Adrenal gland (tissue), 12 donors: ENCODE measurements around the gene CDK14. TPM values are rescaled to one million over a fixed set of nuclear protein-coding genes. Genes with fewer than 3 reads are reported as not detected.
"Not testable (repeated sequence)": the region's sequence is repeated elsewhere in the genome, so short reads cannot be mapped to it uniquely, and the experiment has no call there.

Experiments
- DNase-seq, 7 donors: peaks; one replicate each; pipeline ENCODE4 v3.0.0-alpha.2; 2019 to 2020
- H3K27ac ChIP-seq, 5 donors: fragments of 200-600 bp; sonication (generic) in 4 of 5; 1 replicate in 3 of 5; 2 replicates in 2 of 5; pipeline versions ENCODE4 v1.5.1 to v1.8.0; 2016 to 2020; ENCODE audit warnings: mild to moderate bottlenecking in 1 of 5
- H3K27me3 ChIP-seq: fragments of 200-600 bp; 2 replicates; pipeline ENCODE4 v1.8.0; 2021
- H3K36me3 ChIP-seq, 2 donors: fragments of 200-600 bp; replicated peaks in 1 of 2; 1 replicate in 1 of 2; 2 replicates in 1 of 2; pipeline versions ENCODE4 v1.5.1 to v1.8.0; 2018 to 2022
- H3K4me1 ChIP-seq, 2 donors: fragments of 200-600 bp; replicated peaks in 1 of 2; 1 replicate in 1 of 2; 2 replicates in 1 of 2; pipeline versions ENCODE4 v1.5.1 to v1.8.0; 2018 to 2021
- H3K4me3 ChIP-seq, 4 donors: fragments of 200-600 bp; sonication (generic) in 3 of 4; one replicate each; pipeline ENCODE4 v1.5.1; 2016 to 2018
- H3K9me3 ChIP-seq, 3 donors: fragments of 200-600 bp; sonication (generic) in 1 of 3; replicated peaks in 1 of 3; 1 replicate in 2 of 3; 2 replicates in 1 of 3; pipeline versions ENCODE4 v1.5.1 to v1.8.0; 2016 to 2021
- POLR2A ChIP-seq, 2 donors: fragments of 450-650 bp; IDR thresholded peaks; one replicate each; pipeline ENCODE4 v1.6.1; 2017; ENCODE audit warnings: antibody characterized with exemption in 2 of 2, mild to moderate bottlenecking in 2 of 2, moderate library complexity in 1 of 2
- WGBS, 4 donors: extraction: QIAGEN DNeasy Blood & Tissue Kit in 2 of 4; methylation state at CpG; one replicate each; pipeline versions ENCODE4 v1.1.5 to v1.1.7; 2013 to 2017; 5-methylcytosine and 5-hydroxymethylcytosine counted together
- intact Hi-C, 2 donors: fragments of 100-400 bp; cut with DNase I; formaldehyde crosslinking; loops; one replicate each; pipeline versions ENCODE4 v1.14.1 to v1.15.0; 2022 to 2023
- polyA plus RNA-seq, 3 donors: library from polyadenylated mRNA; stranded (reverse); fragments of 200-250 nt in 2 of 3; fragments of 350-450 nt in 1 of 3; fragmentation: Illumina TruSeq in 1 of 3; extraction: RNeasy Lipid Tissue Mini Kit (QIAGEN cat#74804) in 1 of 3; gene quantifications; one replicate each; pipeline ENCODE4 v1.2.3, GENCODE V29; 2013 to 2014
- total RNA-seq, 9 donors: library from RNA; depleted of rRNA in 4 of 9; stranded (reverse); fragments of >200 nt in 4 of 9; fragments of 120-200 nt in 1 of 9; fragmentation: NEBNext Ultra II Directional in 1 of 9; extraction: Animal tissue kit (Norgen Biotek cat#: 25700) in 1 of 9; gene quantifications; one replicate each; pipeline versions ENCODE4 v1.1.0 to v1.2.4, GENCODE V29; 2013 to 2023
- TF ChIP-seq, protein P1 (sequence below), 6 experiments: fragments of 450-650 bp in 4 of 6; fragments of 200-600 bp in 2 of 6; sonication (generic) in 1 of 6; IDR thresholded peaks; 1 replicate in 5 of 6; 2 replicates in 1 of 6; pipeline versions ENCODE4 v1.5.1 to v1.8.0; 2016 to 2021; ENCODE audit warnings: antibody characterized with exemption in 6 of 6, mild to moderate bottlenecking in 2 of 6, moderate library complexity in 1 of 6
- donor health status: healthy with polysubstance abuse.
- donor health status: Bipolar disorder and iron deficiency.
- donor health status: DM: yes; HTN: yes; CAD: no.
- donor health status: DM: no; HTN: no; CAD: no.
- donor health status: DM: no; HTN: no; CAD: no.
- donor health status: DM: yes; HTN: yes; CAD: no.

The CDK14 gene
- total and polyA plus RNA-seq, 12 donors = 1.9 to 14.5 (median 7.6) TPM

DNA sequence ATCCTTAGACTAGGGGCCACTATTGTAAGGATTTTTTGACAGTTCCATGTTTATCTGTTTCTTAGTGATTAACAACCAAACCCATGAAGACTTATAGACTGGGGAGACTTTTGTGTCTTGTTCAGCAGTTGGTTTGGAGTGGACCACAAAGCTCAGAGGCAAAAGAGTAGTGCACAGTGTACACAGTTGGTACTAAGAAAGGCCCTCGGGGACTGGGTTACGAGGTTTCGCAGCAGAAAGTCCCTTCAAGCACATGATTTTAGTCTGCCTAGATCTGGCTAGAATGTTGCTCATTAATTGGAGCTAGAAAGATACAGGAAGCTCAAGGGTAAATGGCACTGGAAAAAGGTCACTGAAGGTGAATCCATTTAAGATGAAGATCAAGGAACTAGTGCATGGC lies 35.4 kb downstream of the CDK14 start:
- Histone ChIP-seq H3K9me3 (no peaks in the 10 kb centered on the region), H3K27me3 (no peaks in the 10 kb centered on the region), H3K4me1 (no peaks in the 10 kb centered on the region), H3K27ac (no peak overlapping the region), H3K36me3 (no peaks in the 10 kb centered on the region), H3K4me3 (no peak overlapping the region)
- intact Hi-C loops = no loop called here
- TF ChIP-seq, protein P1, sequence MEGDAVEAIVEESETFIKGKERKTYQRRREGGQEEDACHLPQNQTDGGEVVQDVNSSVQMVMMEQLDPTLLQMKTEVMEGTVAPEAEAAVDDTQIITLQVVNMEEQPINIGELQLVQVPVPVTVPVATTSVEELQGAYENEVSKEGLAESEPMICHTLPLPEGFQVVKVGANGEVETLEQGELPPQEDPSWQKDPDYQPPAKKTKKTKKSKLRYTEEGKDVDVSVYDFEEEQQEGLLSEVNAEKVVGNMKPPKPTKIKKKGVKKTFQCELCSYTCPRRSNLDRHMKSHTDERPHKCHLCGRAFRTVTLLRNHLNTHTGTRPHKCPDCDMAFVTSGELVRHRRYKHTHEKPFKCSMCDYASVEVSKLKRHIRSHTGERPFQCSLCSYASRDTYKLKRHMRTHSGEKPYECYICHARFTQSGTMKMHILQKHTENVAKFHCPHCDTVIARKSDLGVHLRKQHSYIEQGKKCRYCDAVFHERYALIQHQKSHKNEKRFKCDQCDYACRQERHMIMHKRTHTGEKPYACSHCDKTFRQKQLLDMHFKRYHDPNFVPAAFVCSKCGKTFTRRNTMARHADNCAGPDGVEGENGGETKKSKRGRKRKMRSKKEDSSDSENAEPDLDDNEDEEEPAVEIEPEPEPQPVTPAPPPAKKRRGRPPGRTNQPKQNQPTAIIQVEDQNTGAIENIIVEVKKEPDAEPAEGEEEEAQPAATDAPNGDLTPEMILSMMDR (IDR thresholded peaks at IDR 0.05) = no peak
- no peak for TF ChIP-seq POLR2A (IDR thresholded peaks at IDR 0.05)
- 85 to 97% (median 95%) methylated on average over 3 of the region's 3 CpGs for WGBS, 4 donors
- no peak for DNase-seq

DNA sequence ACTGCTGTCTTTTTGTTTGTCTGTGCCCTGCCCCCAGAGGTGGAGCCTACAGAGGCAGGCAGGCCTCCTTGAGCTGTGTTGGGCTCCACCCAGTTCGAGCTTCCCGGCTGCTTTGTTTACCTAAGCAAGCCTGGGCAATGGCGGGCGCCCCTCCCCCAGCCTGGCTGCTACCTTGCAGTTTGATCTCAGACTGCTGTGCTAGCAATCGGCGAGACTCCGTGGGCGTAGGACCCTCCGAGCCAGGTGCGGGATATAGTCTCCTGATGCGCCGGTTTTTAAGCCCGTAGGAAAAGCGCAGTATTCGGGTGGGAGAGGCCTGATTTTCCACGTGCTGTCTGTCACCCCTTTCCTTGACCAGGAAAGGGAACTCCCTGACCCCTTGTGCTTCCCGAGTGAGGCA lies 43.6 kb downstream of the CDK14 start:
- DNase-seq, H3K27me3 ChIP-seq, H3K27ac ChIP-seq, H3K4me3 ChIP-seq, intact Hi-C loops, H3K4me1 ChIP-seq, H3K9me3 ChIP-seq, H3K36me3 ChIP-seq: not testable (repeated sequence)
- 90 to 92% (median 92%) methylated on average over 2 to 17 of the region's 17 CpGs for WGBS, 4 donors

DNA sequence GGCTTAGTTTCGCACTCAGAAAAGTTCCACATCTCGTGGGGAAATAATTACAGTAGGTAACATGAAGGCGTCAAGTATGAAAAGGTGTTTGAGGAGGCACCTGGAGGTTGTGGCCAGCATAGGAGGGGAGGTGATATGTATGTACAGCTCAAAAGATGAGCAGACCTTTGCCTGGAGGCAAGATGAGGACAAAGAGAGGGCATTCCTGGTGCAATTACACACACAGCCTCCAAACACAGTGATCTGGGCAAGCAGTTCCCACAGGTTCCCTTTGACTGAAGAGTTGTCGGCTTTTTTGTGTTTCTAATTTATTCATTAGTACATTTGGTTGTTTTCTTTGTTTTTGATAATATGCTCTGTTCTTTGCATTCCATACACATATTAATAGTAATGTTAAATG lies 46.9 kb downstream of the CDK14 start:
- DNase-seq = no peak
- Histone ChIP-seq H3K9me3 (no peaks in the 10 kb centered on the region), H3K36me3 (no peaks in the 10 kb centered on the region), H3K4me1 (no peaks in the 10 kb centered on the region), H3K4me3 (no peak overlapping the region), H3K27ac (no peak overlapping the region), H3K27me3 (no peaks in the 10 kb centered on the region)
- TF ChIP-seq POLR2A (IDR thresholded peaks at IDR 0.05) = no peak
- TF ChIP-seq, protein P1 (IDR thresholded peaks at IDR 0.05) = no peak
- intact Hi-C loops = no loop called here
- 89 to 92% (median 90%) methylated on average over 4 of the region's 4 CpGs for WGBS, 4 donors

DNA sequence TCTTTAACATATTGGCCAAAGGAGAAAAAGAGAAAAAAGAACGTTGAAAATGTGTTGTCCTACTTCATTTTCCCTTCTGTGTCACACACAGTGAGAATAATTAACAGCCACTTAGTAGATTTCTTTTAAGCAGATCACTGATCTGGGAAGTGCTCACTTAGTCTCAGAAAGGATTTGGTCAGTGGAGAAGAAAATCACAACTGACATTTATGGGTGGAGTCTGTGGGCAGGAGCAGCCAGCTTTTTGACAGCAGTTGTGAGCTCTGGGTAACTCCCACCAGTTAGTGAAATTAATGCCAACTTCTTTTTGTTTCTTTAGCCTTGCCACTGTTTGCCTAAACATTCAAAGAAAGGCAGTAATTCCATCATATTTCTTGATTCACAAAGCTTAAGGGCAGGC lies 49.7 kb downstream of the CDK14 start:
- H3K27me3 ChIP-seq = no peaks in the 10 kb centered on the region
- no peaks in the 10 kb centered on the region for H3K36me3 ChIP-seq
- no peak overlapping the region for H3K4me3 ChIP-seq
- H3K4me1 ChIP-seq = no peaks in the 10 kb centered on the region
- no peak overlapping the region for H3K27ac ChIP-seq
- no peak for TF ChIP-seq POLR2A (IDR thresholded peaks at IDR 0.05)
- TF ChIP-seq, protein P1 (IDR thresholded peaks at IDR 0.05) = no peak
- WGBS, 4 donors = 64 to 68% (median 65%) methylated on average over 1 of the region's 1 CpG
- no peaks in the 10 kb centered on the region for H3K9me3 ChIP-seq
- DNase-seq = no peak
- intact Hi-C loops = no loop called here

DNA sequence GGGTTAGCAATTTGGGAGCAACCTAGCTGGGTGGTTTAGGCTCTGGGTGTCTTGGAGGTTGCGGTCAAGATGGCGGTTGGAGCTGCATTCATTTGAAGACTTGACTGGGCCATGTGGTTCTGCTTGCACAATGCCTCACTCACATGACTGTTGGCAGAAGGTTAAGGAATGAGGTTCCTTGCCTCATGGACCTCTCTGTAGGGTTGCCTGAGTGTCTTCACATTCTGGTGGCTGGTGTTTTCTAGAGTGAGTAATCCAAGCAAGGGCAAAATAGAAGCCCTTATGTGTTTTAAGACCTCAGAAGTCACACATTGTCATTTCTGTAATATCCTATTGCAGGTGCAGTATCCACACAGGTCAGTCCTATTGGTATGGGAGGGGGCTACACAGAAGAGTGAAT lies 52.0 kb downstream of the CDK14 start:
- H3K27me3 ChIP-seq = no peaks in the 10 kb centered on the region
- no peaks in the 10 kb centered on the region for H3K9me3 ChIP-seq
- no peaks in the 10 kb centered on the region for H3K4me1 ChIP-seq
- H3K27ac ChIP-seq = no peak overlapping the region
- TF ChIP-seq POLR2A (IDR thresholded peaks at IDR 0.05) = no peak
- TF ChIP-seq, protein P1 (IDR thresholded peaks at IDR 0.05) = no peak
- intact Hi-C loops = no loop called here
- 98 to 100% (median 100%) methylated on average over 2 of the region's 2 CpGs for WGBS, 4 donors
- H3K4me3 ChIP-seq = no peak overlapping the region
- DNase-seq = no peak
- no peaks in the 10 kb centered on the region for H3K36me3 ChIP-seq
